NCI-H748 (cell line): ENCODE measurements around the gene MORC3.
"Not testable (repeated sequence)": the region's sequence is repeated elsewhere in the genome, so short reads cannot be mapped to it uniquely, and the experiment has no call there.

Experiments used
- DNase-seq: peaks from one replicate; lab custom pipeline; 2025; ENCODE audit not compliant: unreplicated experiment; lab: John Stamatoyannopoulos, UW

The MORC3 gene

DNA sequence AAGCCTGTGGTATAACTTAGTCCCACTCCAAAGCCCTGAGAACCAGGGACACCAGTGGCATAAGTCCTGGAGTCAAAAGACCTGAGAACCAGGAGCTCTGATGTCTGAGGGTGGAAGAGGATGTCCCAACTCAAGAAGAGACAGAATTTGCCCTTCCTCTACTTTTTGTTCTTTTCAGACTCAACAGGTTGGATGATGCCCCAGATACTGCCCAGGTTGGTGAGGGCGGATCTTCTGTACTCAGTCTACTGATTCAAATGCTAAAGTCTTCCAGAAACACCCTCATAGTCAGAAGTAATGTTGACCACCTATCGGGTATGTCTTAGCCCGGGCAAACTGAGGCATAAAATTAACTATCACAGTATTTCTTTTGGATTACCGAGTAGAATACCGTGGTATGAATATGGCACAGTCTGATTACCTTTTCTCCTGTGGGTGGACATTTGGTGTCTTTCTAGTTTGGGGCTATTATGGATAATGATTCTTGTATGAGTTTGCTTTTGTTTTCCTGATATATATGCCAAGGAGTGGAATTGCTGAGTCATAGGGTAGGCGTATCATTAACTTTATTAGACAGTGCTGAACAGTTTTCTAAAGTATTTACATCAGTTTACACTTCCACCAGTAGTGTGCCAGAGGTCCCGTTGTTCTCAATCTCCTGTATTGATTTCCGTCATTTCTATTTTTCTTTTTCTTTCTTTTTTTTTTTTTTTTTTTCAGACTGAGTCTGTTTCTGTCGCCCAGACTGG lies 62.0 kb downstream of the MORC3 start:
- no peak for DNase-seq

DNA sequence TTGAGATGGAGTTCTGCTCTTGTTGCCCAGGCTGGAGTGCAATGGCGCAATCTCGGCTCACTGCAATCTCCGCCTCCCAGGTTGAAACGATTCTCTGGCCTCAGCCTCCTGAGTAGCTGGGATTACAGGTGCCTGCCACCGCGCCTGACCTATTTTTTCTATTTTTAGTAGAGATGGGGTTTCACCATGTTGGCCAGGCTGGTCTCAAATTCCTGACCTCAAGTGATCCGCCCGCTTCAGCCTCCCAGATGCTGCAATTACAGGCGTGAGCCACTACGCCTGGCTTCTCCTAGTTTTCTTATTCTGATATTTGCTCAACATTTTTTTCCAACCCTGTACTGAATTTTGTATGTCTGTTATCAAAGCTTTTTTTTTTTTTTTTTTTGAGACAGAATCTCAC lies 62.7 kb downstream of the MORC3 start:
- DNase-seq: not testable (repeated sequence)

DNA sequence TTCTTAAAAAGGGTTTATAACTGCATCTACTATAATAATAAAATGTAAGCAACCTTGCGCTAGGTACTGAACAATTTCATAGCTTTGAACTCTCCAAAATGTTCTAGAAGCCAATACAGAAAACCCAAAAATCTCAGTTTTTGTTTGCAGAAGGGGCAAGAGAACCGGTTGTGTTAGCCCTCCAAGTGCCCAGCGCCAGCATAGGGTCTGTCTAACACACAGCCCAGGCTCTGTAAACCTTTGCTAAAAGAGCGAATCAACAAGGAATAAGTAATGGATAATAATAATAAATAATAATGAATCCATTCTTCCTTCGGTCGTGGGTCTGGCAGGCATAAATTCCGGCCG lies 64.9 kb downstream of the MORC3 start:
- no peak for DNase-seq

DNA sequence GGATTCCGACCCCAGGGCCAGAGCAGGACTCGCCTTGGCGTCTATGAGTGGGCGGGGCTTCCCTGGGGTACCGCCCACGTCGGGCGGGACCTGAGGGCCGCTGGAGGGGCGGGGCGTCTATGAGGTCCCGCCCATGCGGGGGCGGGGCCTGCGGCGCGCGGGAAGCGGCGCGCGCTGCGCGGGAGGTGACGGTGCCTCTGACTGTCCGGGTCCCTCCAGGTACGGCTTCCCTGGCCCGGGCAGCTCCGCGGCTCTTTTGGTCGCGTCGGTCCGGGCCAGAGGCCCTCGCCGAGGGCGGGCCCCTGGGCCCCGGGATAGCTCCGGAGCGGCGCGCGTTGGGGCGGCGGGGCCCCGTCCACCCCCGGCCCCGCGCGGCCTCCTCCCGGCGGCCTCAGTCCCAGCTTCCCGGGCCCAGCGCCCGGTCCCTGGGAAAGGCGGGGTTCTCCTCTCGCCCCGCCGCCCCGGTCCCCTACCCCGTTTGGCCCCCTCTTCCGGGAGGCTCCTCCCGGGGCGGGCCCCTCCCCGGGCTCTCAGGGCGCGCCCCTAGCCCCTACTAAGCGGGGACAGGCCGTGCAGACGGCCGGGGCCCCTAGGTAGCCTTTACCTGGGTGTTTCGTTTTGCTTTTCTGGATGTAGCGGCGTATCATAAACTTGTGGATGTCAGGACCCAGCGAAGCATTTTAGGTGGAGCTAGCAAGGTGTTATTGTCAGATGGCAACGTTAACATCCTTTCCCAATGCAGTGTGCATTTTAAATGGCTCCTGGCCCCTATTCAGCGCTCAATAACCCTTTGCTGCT lies 65.4 kb downstream of the MORC3 start, which contains the start of gene CHAF1B:
TSS of gene CHAF1B (plus strand) at position 160 of the 798 bp plus-strand sequence. CDS start 745 bp downstream, outside the sequence.
- DNase-seq: peak; percentile 76

DNA sequence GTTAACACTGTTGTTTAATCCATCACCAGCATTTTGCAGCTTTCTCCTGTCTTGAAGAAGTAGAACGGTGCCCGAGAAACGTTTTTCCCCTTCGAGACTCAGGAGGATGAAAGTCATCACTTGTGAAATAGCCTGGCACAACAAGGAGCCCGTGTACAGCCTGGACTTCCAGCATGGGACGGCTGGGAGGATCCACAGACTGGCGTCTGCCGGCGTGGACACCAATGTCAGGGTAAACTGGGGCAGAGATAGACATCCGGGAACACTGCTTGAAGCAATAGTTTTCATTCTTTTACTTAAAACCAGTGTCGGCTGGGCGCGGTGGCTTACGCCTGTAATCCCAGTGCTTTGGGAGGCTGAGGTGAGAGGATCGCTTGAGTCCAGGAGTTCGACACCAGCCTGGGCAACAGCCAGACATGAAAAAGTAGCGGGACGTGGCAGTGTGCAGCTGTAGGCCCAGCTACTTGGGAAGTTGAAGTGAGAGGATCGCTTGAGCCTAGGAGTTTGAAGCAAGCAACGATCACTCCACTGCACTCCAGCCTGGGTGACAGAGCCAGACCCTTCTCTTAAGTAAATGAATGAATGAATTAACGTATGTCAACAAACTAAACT lies 66.1 kb downstream of the MORC3 start:
- no peak for DNase-seq

DNA sequence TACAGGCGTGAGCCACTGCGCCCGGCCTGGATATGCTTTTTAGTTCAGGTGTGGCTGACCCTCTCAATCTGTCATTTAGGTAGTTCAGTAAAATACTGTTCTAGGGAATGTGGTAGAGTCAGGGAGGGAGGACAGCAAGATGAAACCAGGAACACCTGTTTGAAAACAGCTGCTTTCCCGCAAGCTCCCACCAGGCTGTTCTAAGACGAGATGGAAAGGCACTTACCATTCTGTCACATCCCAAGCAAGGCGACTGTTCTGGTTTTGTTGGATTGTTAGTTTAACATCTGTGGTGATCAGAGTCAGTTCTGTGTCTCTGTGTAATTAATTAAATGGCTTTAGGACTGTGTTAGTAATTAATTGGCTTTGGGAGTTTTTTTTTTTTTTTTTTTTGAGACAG lies 68.1 kb downstream of the MORC3 start:
- peak; percentile 14 for DNase-seq

- DNase-seq: no peak
These were observed 68.8 kb downstream of the MORC3 start for GRCh38 chr21:36388835-36389234.

DNA sequence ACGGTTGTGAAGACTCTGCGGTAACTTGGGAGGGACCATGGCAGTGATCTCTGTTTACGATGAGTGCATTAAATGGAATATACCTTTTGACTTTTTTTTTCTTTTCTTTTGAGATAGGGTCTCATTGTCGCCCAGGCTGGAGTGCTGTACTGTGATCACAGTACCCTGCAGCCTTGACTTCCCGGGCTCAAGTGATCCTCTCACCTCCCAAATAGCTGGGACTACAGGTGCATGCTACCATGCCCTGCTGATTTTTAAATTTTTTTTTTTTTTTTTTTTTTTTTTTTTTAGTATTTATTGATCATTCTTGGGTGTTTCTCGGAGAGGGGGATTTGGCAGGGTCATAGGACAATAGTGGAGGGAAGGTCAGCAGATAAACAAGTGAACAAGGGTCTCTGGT lies 71.7 kb downstream of the MORC3 start:
- not testable (repeated sequence) for DNase-seq

DNA sequence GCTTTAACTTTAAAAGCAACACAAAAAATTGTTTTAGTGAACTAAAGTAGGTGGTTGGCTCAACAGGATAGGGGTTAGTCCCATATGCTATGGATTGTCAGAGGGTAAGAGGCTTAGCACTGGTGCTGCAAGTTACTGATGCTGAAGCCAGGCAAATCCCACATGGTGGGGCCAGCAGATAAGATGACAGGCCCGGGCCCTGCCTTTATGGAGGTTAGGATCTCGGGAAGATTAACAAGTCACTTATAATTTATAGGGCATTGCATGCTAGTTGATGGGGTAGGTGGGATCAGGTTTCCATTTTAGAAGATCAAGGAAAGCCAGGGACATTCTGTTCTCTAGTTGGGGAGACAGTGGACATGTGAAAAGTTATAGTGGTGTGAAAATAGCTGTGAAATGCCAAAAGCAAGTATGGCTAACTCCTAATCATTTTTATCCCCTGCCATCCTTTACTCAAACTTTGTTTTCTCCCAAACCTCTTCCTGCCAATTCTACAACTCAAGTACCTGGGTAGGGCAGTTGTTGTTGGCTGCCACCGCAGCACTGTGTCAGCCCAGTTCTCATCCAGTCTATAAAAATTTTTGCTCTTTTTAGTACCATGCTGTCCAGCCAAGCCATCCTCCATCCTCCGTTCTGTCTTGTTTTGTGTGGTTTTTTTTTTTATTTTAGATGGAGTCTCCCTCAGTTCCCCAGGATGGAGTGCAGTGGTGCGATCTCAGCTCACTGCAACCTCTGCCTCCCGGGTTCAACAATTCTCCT lies 75.5 kb downstream of the MORC3 start:
- DNase-seq: no peak

DNA sequence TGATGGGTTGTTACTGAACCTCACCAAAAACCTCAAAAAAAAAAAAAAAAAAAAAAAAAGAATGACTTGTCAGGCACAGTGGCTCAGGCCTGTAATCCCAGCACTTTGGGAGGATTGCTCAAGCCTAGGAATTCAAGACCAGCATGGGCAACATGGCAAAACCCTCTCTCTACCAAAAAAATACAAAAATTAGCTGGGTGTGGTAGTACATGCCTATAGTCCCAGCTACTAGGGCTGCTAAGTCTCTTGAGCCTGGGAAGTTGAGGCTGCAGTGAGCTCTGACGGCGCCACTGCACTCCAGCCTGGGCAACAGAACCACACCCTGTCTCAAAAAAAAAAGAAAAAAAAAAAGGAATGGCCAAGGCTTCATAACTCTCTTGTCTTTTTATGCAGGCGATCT lies 76.3 kb downstream of the MORC3 start:
- DNase-seq: no peak

GRCh38 chr21:36396971-36397370 lies 77.0 kb downstream of the MORC3 start:
- DNase-seq: no peak

DNA sequence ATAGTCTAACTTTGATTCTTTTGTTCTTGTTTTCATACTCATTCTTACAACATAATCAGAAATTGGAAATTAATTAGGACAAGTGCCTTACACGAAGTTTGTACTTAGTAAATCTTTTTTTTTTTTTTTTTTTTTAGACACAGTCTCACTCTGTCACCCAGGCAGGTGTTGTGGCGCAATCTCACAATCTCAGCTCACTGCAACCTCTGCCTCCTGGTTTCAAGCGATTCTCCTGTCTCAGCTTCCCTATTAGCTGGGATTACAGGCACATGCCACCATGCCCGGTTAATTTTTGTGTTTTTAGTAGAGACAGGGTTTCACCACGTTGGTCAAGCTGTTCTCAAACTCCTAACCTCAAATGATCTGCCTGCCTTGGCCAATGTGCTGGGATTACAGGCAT lies 77.6 kb downstream of the MORC3 start:
- DNase-seq: no peak

- not testable (repeated sequence) for DNase-seq
These were observed 79.7 kb downstream of the MORC3 start for GRCh38 chr21:36399736-36400135.

DNA sequence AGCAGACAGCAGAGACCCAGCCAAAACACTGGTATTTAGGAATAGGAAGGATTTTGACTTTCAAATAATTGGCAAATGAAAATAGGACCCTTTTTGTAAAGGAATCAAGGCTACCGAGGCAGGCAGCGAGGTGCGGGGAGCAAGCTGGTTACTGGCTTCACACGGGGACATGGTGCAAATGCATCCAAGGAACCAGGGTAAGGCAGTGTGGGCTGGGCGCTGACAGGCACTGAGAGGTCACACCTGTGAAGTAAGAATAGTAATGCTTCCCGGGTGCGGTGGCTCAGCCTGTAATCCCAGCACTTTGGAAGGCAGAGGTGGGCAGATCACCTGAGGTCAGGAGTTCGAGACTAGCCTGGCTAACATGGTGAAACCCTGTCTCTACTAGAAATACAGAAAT lies 80.7 kb downstream of the MORC3 start:
- no peak for DNase-seq

DNA sequence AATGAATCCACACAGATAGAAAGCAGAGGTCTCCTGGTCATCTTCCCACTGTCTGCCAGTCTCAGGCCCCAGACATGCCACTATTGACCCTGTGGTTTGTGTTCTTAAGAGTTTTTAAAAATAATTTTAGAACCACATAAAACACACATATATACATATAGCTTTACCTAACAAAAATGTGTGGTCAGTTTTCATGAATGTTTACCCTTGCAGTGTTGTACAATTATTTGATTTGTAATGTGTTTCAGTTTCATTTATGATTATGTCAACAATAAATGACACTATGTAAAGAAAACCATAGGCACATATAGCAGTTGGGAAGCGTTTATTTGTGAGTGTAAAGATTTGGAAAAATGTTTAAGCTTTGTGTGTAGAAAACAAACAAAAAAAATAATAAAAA lies 82.3 kb downstream of the MORC3 start:
- no peak for DNase-seq

DNA sequence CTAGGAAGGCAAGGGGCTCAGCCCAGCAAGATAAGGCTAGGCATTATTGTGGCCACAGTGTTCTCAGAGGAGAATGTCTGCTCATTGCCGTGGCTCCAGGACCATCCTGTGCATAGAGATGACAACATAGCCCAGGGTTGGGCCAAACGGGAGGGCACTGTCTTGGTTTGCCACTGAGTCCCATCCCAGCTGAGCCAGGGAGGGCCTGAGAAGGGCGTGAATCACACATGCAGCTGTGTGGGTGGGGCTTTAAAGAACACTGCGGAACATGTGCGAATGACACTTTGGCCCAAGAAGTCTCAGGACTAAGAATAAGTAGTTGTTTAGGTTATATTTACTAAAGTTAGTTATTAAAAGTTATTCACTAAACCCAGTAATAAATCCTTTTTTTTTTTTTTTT lies 83.7 kb downstream of the MORC3 start:
- DNase-seq: no peak

- no peak for DNase-seq
These were observed 88.6 kb downstream of the MORC3 start for GRCh38 chr21:36408568-36408967.

DNA sequence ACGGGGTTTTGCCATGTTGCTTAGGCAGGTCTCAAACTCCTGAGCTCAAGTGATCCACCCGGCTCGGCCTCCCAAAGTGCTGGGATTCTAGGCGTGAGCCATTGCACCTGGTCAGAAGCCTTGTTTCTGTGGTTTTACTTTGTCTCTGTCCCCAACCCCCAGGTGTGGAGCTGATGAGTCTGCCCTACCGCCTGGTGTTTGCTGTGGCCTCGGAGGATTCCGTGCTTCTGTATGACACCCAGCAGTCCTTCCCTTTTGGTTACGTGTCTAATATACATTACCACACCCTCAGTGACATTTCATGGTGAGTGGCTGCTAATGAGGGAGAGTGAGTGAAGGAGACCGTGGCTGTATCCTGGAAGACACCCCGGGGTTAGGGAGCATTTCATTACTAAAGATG lies 91.3 kb downstream of the MORC3 start:
- DNase-seq: no peak

DNA sequence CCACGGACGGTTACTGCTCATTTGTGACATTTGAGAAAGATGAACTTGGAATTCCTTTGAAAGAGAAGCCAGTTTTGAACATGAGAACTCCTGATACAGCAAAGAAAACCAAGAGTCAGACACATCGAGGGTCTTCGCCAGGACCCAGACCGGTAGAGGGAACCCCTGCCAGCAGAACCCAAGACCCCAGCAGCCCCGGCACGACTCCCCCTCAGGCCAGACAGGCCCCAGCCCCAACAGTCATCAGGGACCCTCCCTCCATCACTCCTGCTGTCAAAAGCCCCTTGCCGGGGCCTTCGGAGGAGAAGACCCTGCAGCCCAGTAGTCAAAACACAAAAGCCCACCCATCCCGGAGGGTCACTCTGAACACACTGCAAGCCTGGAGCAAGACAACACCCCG lies 92.9 kb downstream of the MORC3 start:
- DNase-seq: no peak

DNA sequence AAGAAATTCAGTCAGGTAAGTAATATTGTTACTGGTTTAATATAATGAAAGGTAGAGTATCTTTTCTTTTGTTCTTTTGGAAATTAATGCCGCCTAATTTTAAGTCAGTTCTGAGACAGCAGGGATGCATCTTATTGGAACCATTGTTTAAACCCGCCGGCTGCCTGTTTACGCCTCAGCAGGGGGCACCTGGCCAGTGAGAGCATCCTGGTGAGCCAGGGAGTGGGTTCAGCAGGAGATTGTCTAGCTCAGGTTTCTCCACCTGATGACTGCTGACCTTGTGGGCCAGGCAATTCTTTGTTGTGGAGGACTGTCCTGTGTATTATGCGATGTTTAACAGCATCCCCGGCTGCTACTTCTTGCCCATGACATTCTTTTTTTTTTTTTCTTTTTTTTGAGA lies 95.4 kb downstream of the MORC3 start:
- DNase-seq: peak; percentile 30

DNA sequence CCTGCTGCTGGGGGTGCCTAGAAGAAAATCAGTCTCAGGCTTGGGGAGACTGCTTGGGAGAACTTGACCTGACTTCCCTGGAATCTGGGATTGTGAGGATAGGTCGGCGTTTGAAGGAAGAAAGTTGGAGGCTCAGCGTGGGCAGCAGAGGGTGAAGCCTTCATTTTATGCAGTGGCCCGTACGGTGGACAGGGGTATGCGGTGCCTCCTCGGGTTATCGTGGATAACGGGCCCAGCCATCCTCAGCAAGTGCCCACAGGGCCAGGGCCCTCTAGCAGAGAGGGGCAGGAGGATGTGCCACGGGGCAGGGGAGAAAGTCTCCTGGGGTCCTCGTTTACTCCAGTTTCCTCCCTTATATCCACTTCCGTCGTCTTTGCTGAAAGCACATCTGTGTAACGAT lies 99.2 kb downstream of the MORC3 start:
- no peak for DNase-seq
